ENCODE data around the gene RTEL1. TPM values are rescaled to one million over a fixed set of nuclear protein-coding genes. Genes with fewer than 3 reads are reported as not detected.

RTEL1 gene
- total RNA-seq, 4 donors from 2014 or later, result 11.6 to 32.8 (median 22.9) TPM

DNA sequence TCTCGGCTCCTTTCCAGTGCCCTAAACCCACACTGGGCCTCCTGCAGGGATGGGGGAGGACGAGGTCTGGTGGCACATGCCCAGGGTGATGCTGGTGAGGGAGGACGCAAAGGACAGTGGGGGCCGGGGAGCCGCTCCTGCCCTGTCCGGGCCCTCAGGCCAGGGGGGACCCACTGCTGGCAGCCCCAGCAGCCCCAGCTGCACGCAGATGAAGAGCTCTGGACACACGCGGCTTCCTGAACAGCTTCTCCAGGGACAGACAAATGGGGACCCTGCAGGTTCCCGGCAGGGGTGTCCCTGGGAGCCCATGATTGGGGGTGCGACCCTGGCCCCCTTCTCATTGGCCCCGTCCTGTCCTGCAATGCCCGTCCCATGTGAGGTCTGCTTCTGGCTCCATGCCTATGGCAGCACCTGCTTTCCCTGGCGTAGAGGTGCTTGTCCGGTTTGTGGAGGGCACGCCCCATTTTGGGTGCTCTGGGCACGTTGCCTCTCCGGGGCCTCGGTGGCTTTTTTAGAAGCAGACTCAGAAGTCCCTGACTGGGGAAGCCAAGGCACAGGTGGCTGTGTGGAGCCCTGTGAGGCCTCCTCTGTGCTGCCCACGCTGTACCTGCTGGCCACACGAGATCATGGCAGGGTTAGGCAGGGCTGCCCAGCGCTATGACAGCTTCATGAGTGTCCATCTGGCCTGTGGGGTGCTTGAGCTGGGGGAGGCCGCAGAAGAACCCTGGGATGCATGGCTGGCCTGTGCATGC, 22.9 kb downstream of the RTEL1 start:
- TF ChIP-seq CTCF (IDR thresholded peaks at IDR 0.05; ENCODE audit: low read depth), result no peak

- no peak for TF ChIP-seq CTCF (IDR thresholded peaks at IDR 0.05; ENCODE audit: low read depth)
Measured at GRCh38 chr20:63681609-63682142, 23.6 kb downstream of the RTEL1 start.

DNA sequence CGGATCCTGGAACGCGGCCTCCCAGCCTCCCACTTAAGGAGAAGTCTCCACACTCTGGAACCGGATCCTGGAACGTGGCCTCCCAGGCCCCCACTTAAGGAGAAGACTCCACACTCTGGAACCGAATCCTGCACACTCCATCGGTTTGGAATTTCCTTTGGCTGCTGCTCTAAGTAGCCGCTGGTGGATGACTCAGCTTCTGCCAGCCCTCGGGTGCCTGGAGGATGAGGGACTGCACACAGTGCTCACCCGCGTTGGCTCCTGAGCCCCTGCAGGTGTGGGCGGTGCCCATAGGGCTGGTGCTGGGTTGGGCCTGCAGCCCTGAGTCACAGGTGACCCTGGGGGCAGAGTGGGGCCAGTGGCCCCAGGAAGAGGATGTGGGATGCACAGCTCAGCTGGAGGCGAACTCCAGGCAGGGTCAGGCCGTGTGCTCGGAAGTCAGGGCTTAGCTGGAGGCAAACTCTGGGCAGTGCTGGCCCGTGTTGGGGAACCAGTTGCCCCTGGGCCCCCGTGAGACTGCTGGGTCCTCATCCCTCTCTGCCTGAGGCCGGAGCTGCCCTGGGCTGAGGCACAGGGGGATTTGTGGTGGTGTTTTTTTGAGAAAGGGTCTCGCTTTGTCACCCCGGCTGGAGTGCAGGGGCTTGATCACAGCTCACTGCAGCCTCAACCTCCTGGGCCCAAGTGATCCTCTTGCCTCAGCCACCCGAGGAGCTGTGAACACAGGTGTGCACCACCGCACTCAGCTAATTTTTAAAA, 24.4 kb downstream of the RTEL1 start:
- TF ChIP-seq CTCF (IDR thresholded peaks at IDR 0.05; ENCODE audit: low read depth), result no peak

GRCh38 chr20:63685269-63686026, 27.3 kb downstream of the RTEL1 start:
- TF ChIP-seq CTCF (IDR thresholded peaks at IDR 0.05; ENCODE audit: low read depth), result no peak

DNA sequence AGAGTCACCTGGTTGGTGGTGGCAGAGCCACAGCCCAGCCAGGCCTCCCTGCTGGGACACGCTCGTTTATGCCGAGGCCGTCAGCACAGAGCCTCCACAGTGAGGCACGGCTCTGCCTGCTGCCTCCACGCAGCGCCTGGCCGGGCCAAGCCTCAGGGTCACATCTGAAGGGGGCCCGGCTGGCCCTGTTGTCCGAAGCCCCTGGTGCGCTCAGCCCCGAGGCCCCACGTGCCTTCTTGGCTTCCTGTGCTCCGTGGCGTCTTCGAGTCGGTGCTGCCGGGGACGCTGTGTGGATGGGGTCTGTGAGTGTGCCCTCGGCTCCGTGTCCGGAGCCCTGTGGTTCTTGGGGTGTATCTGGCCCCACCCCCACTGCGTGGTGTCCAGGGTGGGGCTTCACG, 28.0 kb downstream of the RTEL1 start:
- no peak for TF ChIP-seq CTCF (IDR thresholded peaks at IDR 0.05; ENCODE audit: low read depth)

DNA sequence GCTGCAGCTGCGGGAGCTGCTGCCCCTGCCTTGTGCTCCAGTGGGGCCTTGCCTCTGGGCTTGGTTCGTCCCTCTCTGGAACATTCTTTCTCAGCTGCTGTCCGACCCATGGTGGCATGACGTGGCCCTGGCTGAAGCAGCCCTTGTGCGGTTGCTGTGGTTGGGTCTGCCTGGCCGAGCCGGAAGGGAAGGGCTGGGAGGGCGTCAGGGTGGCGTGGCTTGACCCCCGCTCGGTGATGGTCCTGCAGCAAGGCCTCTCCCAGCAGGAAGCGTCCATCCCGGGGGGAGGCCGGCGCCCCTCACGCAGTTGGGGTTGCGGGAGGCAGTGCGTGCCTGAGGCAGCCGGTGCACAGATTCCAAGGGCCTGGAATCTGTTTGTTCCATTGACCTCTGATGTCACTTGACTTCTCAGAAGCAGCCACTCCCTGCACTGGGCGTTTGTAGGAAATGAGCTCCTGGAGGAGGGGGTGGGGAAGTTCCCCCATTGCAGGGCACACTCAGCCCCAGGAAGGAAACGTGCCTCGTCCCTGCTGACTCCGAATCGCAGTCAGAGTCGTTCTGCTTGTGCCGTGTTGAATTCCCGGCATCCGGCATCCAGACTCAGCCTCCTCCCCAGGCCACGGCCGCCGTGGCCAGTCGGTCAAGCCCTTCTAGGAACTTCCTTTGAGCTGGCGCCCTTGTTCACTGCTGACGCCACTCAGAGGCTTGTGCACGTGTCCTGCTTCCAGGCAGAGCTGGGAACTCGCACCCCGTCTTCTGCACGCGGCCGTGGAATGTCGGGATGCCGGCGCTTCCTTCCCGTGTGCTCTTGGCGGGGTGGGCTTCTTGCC, 28.6 kb downstream of the RTEL1 start:
- no peak for TF ChIP-seq CTCF (IDR thresholded peaks at IDR 0.05; ENCODE audit: low read depth)
